Prostate gland (tissue), 2 donors: ENCODE results near the gene LENG1. TPM values are rescaled to one million over a fixed set of nuclear protein-coding genes. Genes with fewer than 3 reads are reported as not detected.
A peak's percentile ranks its signal among the peaks of the same experiment; 100 is the strongest.

Experiments used
- DNase-seq: peaks from one replicate; pipeline ENCODE4 v3.0.0-alpha.2; 2019; ENCODE audit warnings: low spot score
- H3K27ac ChIP-seq, 2 donors: fragments of 200-600 bp; sonication (generic); 2 replicates each; pipeline ENCODE4 v1.5.1; 2017 to 2019
- H3K27me3 ChIP-seq: fragments of 200-600 bp; sonication (generic); replicated peaks from 2 replicates; pipeline ENCODE4 v1.5.1; 2019; ENCODE audit not compliant: insufficient read depth
- H3K36me3 ChIP-seq, 2 donors: fragments of 200-600 bp; sonication (generic); 1 replicate in 1 of 2; 2 replicates in 1 of 2; pipeline versions ENCODE4 v1.5.1 to v1.8.1; 2017 to 2019
- H3K4me1 ChIP-seq: fragments of 200-600 bp; sonication (generic); replicated peaks from 2 replicates; pipeline ENCODE4 v1.5.1; 2019
- H3K4me3 ChIP-seq, 2 donors: fragments of 200-600 bp; sonication (generic); 2 replicates each; pipeline ENCODE4 v1.5.1; 2017 to 2019
- H3K9me3 ChIP-seq: fragments of 200-600 bp; sonication (generic); 2 replicates; pipeline ENCODE4 v1.5.1; 2017
- CTCF ChIP-seq, 4 experiments: fragments of 200-600 bp in 2 of 4; fragments of 450-650 bp in 2 of 4; sonication (generic) in 2 of 4; IDR thresholded peaks; 1 replicate in 3 of 4; 2 replicates in 1 of 4; pipeline ENCODE4 v1.5.1; 2016 to 2019; ENCODE audit warnings: antibody characterized with exemption in 4 of 4, mild to moderate bottlenecking in 2 of 4, moderate library complexity in 2 of 4
- POLR2A ChIP-seq: fragments of 450-650 bp; IDR thresholded peaks from one replicate; pipeline ENCODE4 v1.6.1; 2016; ENCODE audit warnings: antibody characterized with exemption, mild to moderate bottlenecking
- POLR2AphosphoS5 ChIP-seq: sonication (generic); formaldehyde crosslinking; IDR thresholded peaks from one replicate; pipeline ENCODE4 v1.6.1; 2017; ENCODE audit warnings: antibody characterized with exemption
- WGBS: methylation state at CpG from one replicate; pipeline ENCODE4 v1.1.5; 2018; 5-methylcytosine and 5-hydroxymethylcytosine counted together
- intact Hi-C: fragments of 100-400 bp; cut with DNase I; formaldehyde crosslinking; loops from one replicate; pipeline ENCODE4 v1.14.2; 2022
- total RNA-seq, 2 donors: library from RNA; depleted of rRNA; stranded (reverse); fragments of >200 nt; gene quantifications; one replicate each; pipeline ENCODE4 v1.1.0, GENCODE V29; 2016

LENG1 gene
- total RNA-seq, 2 donors from 2014 or later, result 7.6 to 14.7 TPM

GRCh38 chr19:54165222-54165621 lies 5.7 kb upstream of the LENG1 start:
- Histone ChIP-seq H3K36me3 (no peaks in the 10 kb centered on the region), H3K27me3 (no peaks in the 10 kb centered on the region), H3K4me1 (peaks cover 20% of the 10 kb centered on the region), H3K27ac (no peak overlapping the region), H3K9me3 (no peaks in the 10 kb centered on the region), H3K4me3 (no peak overlapping the region)
- 93% methylated on average over 25 of the region's 25 CpGs for WGBS
- no peak for TF ChIP-seq POLR2AphosphoS5
- TF ChIP-seq POLR2A, result no peak
- no peak for TF ChIP-seq CTCF (IDR thresholded peaks at IDR 0.05)
- no peak for DNase-seq
- intact Hi-C loops, result loop anchor here (5.0 kb wide), 1 partner anchor 67 kb away; no protein-coding TSS in a partner anchor

GRCh38 chr19:54164369-54165068 lies 5.0 kb upstream of the LENG1 start:
- intact Hi-C loops, result loop anchor here (5.0 kb wide), 1 partner anchor 68 kb away; no protein-coding TSS in a partner anchor
- peak; percentile 68 for DNase-seq
- Histone ChIP-seq H3K36me3 (no peaks in the 10 kb centered on the region), H3K4me1 (peaks cover 22% of the 10 kb centered on the region), H3K4me3 (no peak overlapping the region), H3K27me3 (no peaks in the 10 kb centered on the region), H3K27ac (no peak overlapping the region), H3K9me3 (no peaks in the 10 kb centered on the region)
- TF ChIP-seq POLR2AphosphoS5 (peak; percentile 30), POLR2A (no peak)
- 14% methylated on average over 33 of the region's 37 CpGs for whole genome bisulfite sequencing

GRCh38 chr19:54162884-54163283 lies 3.4 kb upstream of the LENG1 start:
- no peak for DNase-seq
- H3K4me1 ChIP-seq, result peaks cover 26% of the 10 kb centered on the region
- H3K36me3 ChIP-seq, result no peaks in the 10 kb centered on the region
- intact Hi-C loops, result no loop called here
- no peaks in the 10 kb centered on the region for H3K9me3 ChIP-seq
- peak; percentile 2 for TF ChIP-seq POLR2A
- no peak for TF ChIP-seq CTCF (IDR thresholded peaks at IDR 0.05)
- TF ChIP-seq POLR2AphosphoS5, result no peak
- no peaks in the 10 kb centered on the region for H3K27me3 ChIP-seq
- H3K4me3 ChIP-seq, result peak overlapping the region; percentile 29 to 38
- 73% methylated on average over 14 of the region's 14 CpGs for WGBS
- H3K27ac ChIP-seq, result peak overlapping the region; percentile 76 to 84

GRCh38 chr19:54162241-54162805 lies 2.8 kb upstream of the LENG1 start:
- peaks cover 26% of the 10 kb centered on the region for H3K4me1 ChIP-seq
- TF ChIP-seq CTCF (IDR thresholded peaks at IDR 0.05) (no peak), POLR2A (peak; percentile 10), POLR2AphosphoS5 (peak; percentile 75)
- H3K9me3 ChIP-seq, result no peaks in the 10 kb centered on the region
- DNase-seq, result peak; percentile 89
- peak overlapping the region; percentile 29 to 38 for H3K4me3 ChIP-seq
- H3K27me3 ChIP-seq, result no peaks in the 10 kb centered on the region
- H3K36me3 ChIP-seq, result no peaks in the 10 kb centered on the region
- peak overlapping the region; percentile 76 to 84 for H3K27ac ChIP-seq
- intact Hi-C loops, result no loop called here
- 3% methylated on average over 34 of the region's 35 CpGs for WGBS

GRCh38 chr19:54160854-54161253 lies 1.3 kb upstream of the LENG1 start:
- no peak for DNase-seq
- no peak overlapping the region for H3K4me3 ChIP-seq
- H3K27me3 ChIP-seq, result no peaks in the 10 kb centered on the region
- WGBS, result 26% methylated on average over 13 of the region's 13 CpGs
- peaks cover 0 to 6% of the 10 kb centered on the region in 2 donors for H3K36me3 ChIP-seq
- no peaks in the 10 kb centered on the region for H3K9me3 ChIP-seq
- H3K27ac ChIP-seq, result peak overlapping the region; percentile 88 to 90
- H3K4me1 ChIP-seq, result peaks cover 26% of the 10 kb centered on the region
- TF ChIP-seq CTCF (IDR thresholded peaks at IDR 0.05) (no peak), POLR2AphosphoS5 (no peak), POLR2A (no peak)
- intact Hi-C loops, result loop anchor here (2.0 kb wide), 1 partner anchor 30 kb away; the partner anchor contains the start of gene TSEN34
